Fibroblast of lung (primary cell): ENCODE measurements around the gene LAIR1.

Experiments used
- CTCF ChIP-seq, 2 donors: IDR thresholded peaks in 1 of 2; conservative IDR thresholded peaks in 1 of 2; 1 replicate in 1 of 2; 2 replicates in 1 of 2; pipeline ENCODE4 v1.5.1; 2011 to 2012; ENCODE audit warnings: low read length in 2 of 2, control low read depth in 1 of 2, inconsistent platforms in 1 of 2, low read depth in 1 of 2, mild to moderate bottlenecking in 1 of 2
- EZH2 ChIP-seq: IDR thresholded peaks from 2 replicates; pipeline ENCODE4 v1.5.1; 2012; ENCODE audit warnings: low read length, control low read depth, mild to moderate bottlenecking; ENCODE audit errors: missing control alignments

- TF ChIP-seq CTCF (conservative IDR thresholded peaks at IDR 0.05 in 1 of 2, IDR thresholded peaks at IDR 0.05 in 1 of 2; ENCODE audit: low read depth in 1 of 2, low read length in 2 of 2) (no peak), EZH2 (no peak)
Measured at GRCh38 chr19:54345938-54346386, 18.8 kb downstream of the LAIR1 start.
